Spleen (tissue), 11 donors: Measurements from ENCODE around the gene SDHAF2. TPM values are rescaled to one million over a fixed set of nuclear protein-coding genes. Genes with fewer than 3 reads are reported as not detected.
"Not testable (repeated sequence)": the region's sequence is repeated elsewhere in the genome, so short reads cannot be mapped to it uniquely, and the experiment has no call there.

ENCODE experiments used
- DNase-seq: peaks from one replicate; pipeline ENCODE4 v3.0.0-alpha.2; 2020
- H3K27ac ChIP-seq, 8 donors: fragments of 200-600 bp; sonication (generic) in 7 of 8; 1 replicate in 4 of 8; 2 replicates in 4 of 8; pipeline versions ENCODE4 v1.5.0 to v1.8.0; 2016 to 2021; ENCODE audit warnings: inconsistent platforms in 4 of 8, mild to moderate bottlenecking in 4 of 8, moderate library complexity in 1 of 8
- H3K27me3 ChIP-seq, 7 donors: fragments of 200-600 bp; sonication (generic) in 6 of 7; replicated peaks in 1 of 7; 1 replicate in 4 of 7; 2 replicates in 3 of 7; pipeline versions ENCODE4 v1.5.0 to v1.8.0; 2016 to 2021; ENCODE audit warnings: inconsistent platforms in 3 of 7, mild to moderate bottlenecking in 1 of 7
- H3K36me3 ChIP-seq, 6 donors: fragments of 200-600 bp; sonication (generic) in 5 of 6; 1 replicate in 4 of 6; 2 replicates in 2 of 6; pipeline versions ENCODE4 v1.5.0 to v1.8.0; 2016 to 2021; ENCODE audit warnings: inconsistent platforms in 2 of 6
- H3K4me1 ChIP-seq, 6 donors: fragments of 200-600 bp; sonication (generic) in 5 of 6; 1 replicate in 3 of 6; 2 replicates in 3 of 6; pipeline versions ENCODE4 v1.5.0 to v1.8.0; 2016 to 2021; ENCODE audit warnings: inconsistent platforms in 3 of 6
- H3K4me3 ChIP-seq, 8 donors: fragments of 200-600 bp; sonication (generic) in 7 of 8; 1 replicate in 4 of 8; 2 replicates in 4 of 8; pipeline versions ENCODE4 v1.5.0 to v1.8.0; 2016 to 2021; ENCODE audit warnings: inconsistent platforms in 4 of 8, mild to moderate bottlenecking in 4 of 8, moderate library complexity in 2 of 8
- H3K9me3 ChIP-seq, 8 donors: fragments of 200-600 bp; sonication (generic) in 7 of 8; 1 replicate in 4 of 8; 2 replicates in 4 of 8; pipeline versions ENCODE4 v1.5.0 to v1.8.0; 2016 to 2021; ENCODE audit warnings: inconsistent platforms in 4 of 8
- POLR2A ChIP-seq, 3 donors: fragments of 450-650 bp; IDR thresholded peaks; one replicate each; pipeline ENCODE4 v1.5.1; 2017; ENCODE audit warnings: antibody characterized with exemption in 3 of 3, mild to moderate bottlenecking in 1 of 3
- POLR2AphosphoS5 ChIP-seq, 3 donors: sonication (generic); formaldehyde crosslinking; IDR thresholded peaks; one replicate each; pipeline ENCODE4 v1.5.1; 2017; ENCODE audit warnings: antibody characterized with exemption in 3 of 3
- WGBS, 5 donors: extraction: QIAGEN DNeasy Blood & Tissue Kit in 3 of 5; methylation state at CpG; one replicate each; pipeline versions ENCODE4 v1.1.5 to v1.1.7; 2013 to 2018; 5-methylcytosine and 5-hydroxymethylcytosine counted together
- intact Hi-C: fragments of 100-400 bp; cut with DNase I; formaldehyde crosslinking; loops from one replicate; pipeline ENCODE4 v1.15.0; 2023; ENCODE audit warnings: low total_unique reads
- polyA plus RNA-seq, 3 donors: library from polyadenylated mRNA; stranded (reverse); fragments of 200-250 nt; gene quantifications; one replicate each; pipeline ENCODE4 v1.2.1, GENCODE V29; 2013
- total RNA-seq, 7 donors: library from RNA; depleted of rRNA in 3 of 7; stranded (reverse); fragments of >200 nt in 3 of 7; fragmentation: NEBNext Ultra II Directional in 4 of 7; extraction: Animal tissue kit (Norgen Biotek cat#: 25700) in 4 of 7; gene quantifications; one replicate each; pipeline versions ENCODE4 v1.1.0 to v1.2.1, GENCODE V29; 2016 to 2021
- TF ChIP-seq, protein P1 (sequence below), 11 experiments: fragments of 200-600 bp in 7 of 11; fragments of 450-650 bp in 4 of 11; sonication (generic) in 4 of 11; IDR thresholded peaks in 8 of 11; conservative IDR thresholded peaks in 3 of 11; 1 replicate in 7 of 11; 2 replicates in 4 of 11; pipeline versions ENCODE4 v1.4.0 to v1.8.0; 2016 to 2021; ENCODE audit warnings: antibody characterized with exemption in 11 of 11, inconsistent platforms in 4 of 11, mild to moderate bottlenecking in 1 of 11
- donor health status: healthy with polysubstance abuse.
- donor health status: DM: no; HTN: no; CAD: no; lungs with moderate emphysema.
- donor health status: DM: no; HTN: no; CAD: no.
- donor health status: Bipolar disorder and iron deficiency.
- donor health status: healthy.
- donor health status: DM: no; HTN: no; CAD: no.
- donor health status: DM: yes; HTN: yes; CAD: no.

The SDHAF2 gene
- total and polyA plus RNA-seq, 10 donors: 39.8 to 74.2 (median 53.6) TPM

DNA sequence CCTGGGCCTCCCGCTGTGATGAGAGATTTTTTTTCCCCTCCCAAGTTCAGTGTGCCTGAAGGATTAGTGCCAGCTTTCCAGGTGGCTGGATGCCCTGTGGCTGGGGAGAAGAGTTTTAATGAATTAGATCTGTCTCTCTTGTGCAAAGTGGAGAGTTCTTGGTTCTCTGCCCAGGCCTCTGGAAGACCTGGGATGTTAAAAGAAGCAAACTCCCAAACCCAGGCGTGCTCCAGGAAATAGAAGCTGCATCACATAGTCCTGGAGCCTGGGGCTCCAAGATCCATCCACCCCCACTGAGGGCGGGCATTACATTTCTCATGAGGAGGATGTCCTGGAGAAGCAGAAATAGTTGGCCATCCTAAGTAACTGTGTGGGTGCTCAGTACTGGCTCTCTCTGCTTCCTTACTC, 30.6 kb downstream of the SDHAF2 start:
- Histone ChIP-seq H3K4me3 (no peak overlapping the region), H3K27me3 (no peaks in the 10 kb centered on the region), H3K27ac (peak overlapping the region in 1 of 8 donors; percentile 18), H3K36me3 (peaks cover 0 to 59% (median 7%) of the 10 kb centered on the region in 6 donors), H3K9me3 (no peaks in the 10 kb centered on the region), H3K4me1 (peaks cover 0 to 8% (median 0%) of the 10 kb centered on the region in 6 donors)
- TF ChIP-seq, protein P1, sequence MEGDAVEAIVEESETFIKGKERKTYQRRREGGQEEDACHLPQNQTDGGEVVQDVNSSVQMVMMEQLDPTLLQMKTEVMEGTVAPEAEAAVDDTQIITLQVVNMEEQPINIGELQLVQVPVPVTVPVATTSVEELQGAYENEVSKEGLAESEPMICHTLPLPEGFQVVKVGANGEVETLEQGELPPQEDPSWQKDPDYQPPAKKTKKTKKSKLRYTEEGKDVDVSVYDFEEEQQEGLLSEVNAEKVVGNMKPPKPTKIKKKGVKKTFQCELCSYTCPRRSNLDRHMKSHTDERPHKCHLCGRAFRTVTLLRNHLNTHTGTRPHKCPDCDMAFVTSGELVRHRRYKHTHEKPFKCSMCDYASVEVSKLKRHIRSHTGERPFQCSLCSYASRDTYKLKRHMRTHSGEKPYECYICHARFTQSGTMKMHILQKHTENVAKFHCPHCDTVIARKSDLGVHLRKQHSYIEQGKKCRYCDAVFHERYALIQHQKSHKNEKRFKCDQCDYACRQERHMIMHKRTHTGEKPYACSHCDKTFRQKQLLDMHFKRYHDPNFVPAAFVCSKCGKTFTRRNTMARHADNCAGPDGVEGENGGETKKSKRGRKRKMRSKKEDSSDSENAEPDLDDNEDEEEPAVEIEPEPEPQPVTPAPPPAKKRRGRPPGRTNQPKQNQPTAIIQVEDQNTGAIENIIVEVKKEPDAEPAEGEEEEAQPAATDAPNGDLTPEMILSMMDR (IDR thresholded peaks at IDR 0.05 in 8 of 11, conservative IDR thresholded peaks at IDR 0.05 in 3 of 11): no peak
- TF ChIP-seq POLR2AphosphoS5 (IDR thresholded peaks at IDR 0.05) (no peak), POLR2A (IDR thresholded peaks at IDR 0.05) (no peak)
- intact Hi-C loops: no loop called here
- 74 to 89% (median 84%) methylated on average over 3 of the region's 3 CpGs for whole genome bisulfite sequencing, 5 donors
- no peak for DNase-seq

DNA sequence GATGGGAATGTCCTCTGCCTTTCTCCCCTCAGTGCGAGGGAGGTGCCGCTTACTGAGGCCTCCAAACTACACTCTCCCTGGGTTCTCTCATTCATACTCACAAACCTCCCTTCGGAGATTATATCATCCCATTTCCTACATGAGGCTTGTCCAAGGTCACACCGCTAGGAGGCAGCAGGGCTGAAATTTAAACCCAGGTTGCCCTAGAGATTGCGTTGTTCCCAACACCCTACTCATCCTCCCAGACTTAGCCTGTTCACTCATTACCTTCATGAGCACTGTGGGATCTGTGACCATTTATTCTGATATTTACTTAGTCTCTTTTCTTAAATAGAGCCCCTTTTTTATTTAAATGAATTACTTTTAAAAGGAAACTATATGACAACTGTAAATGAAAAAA, 31.1 kb downstream of the SDHAF2 start:
- 66 to 84% (median 81%) methylated on average over 5 of the region's 5 CpGs for WGBS, 5 donors
- H3K36me3 ChIP-seq: peaks cover 0 to 56% (median 3%) of the 10 kb centered on the region in 6 donors
- H3K27ac ChIP-seq: peak overlapping the region in 1 of 8 donors; percentile 18
- H3K4me1 ChIP-seq: peaks cover 0 to 8% (median 0%) of the 10 kb centered on the region in 6 donors
- no peaks in the 10 kb centered on the region for H3K27me3 ChIP-seq
- intact Hi-C loops: no loop called here
- no peak for DNase-seq
- H3K9me3 ChIP-seq: no peaks in the 10 kb centered on the region
- no peak overlapping the region for H3K4me3 ChIP-seq
- TF ChIP-seq, protein P1 (IDR thresholded peaks at IDR 0.05 in 8 of 11, conservative IDR thresholded peaks at IDR 0.05 in 3 of 11): peak in 2 of 11 experiments; percentile 12 to 21
- no peak for TF ChIP-seq POLR2AphosphoS5 (IDR thresholded peaks at IDR 0.05)

DNA sequence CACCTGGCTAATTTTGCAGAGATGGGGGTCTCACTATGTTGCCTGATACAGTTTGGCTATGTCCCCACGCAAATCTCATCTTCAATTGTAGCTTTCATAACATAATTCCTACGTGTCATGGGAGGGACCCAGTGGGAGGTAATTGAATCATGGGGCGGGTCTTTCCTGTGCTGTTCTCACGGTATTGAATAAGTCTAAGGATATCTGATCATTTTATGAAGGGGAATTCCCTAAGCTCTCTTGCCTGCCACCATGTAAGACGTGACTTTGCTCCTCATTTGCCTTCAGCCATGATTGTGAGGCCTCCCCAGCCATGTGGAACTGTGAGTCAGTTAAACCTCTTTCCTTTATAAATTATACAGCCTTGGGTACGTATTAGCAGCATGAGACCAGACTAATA, 37.7 kb downstream of the SDHAF2 start:
- DNase-seq, H3K9me3 ChIP-seq, H3K4me1 ChIP-seq, H3K4me3 ChIP-seq, intact Hi-C loops, H3K27ac ChIP-seq, H3K27me3 ChIP-seq: not testable (repeated sequence)
- 80 to 86% (median 83%) methylated on average over 6 of the region's 6 CpGs for WGBS, 5 donors
- peaks cover 0 to 79% (median 14%) of the 10 kb centered on the region in 6 donors for H3K36me3 ChIP-seq

DNA sequence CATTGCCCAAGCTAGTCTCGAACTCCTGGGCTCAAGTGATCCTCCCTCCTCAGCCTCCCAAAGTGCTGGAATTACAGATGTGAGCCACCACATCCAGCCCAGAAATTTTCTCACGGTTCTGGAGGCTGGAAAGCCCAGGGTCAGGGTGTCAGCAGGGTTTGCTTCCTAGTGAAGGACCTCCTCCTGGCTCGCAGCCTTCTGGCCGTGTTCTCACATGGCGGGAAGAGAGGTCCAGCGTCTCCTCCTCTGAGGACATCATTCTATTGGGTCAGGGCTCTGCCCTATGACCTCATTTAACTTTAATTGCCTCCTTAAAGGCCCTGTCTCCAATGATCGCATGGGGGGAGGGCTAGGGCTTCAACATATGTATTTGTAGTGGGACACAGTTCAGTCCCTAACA, 38.1 kb downstream of the SDHAF2 start:
- H3K4me3 ChIP-seq: no peak overlapping the region
- no peaks in the 10 kb centered on the region for H3K27me3 ChIP-seq
- no peak overlapping the region for H3K27ac ChIP-seq
- intact Hi-C loops: no loop called here
- peaks cover 0 to 79% (median 12%) of the 10 kb centered on the region in 6 donors for H3K36me3 ChIP-seq
- TF ChIP-seq POLR2AphosphoS5 (IDR thresholded peaks at IDR 0.05): no peak
- TF ChIP-seq POLR2A (IDR thresholded peaks at IDR 0.05): no peak
- TF ChIP-seq, protein P1 (IDR thresholded peaks at IDR 0.05 in 8 of 11, conservative IDR thresholded peaks at IDR 0.05 in 3 of 11): no peak
- H3K4me1 ChIP-seq: peaks cover 0 to 3% (median 0%) of the 10 kb centered on the region in 6 donors
- WGBS, 5 donors: 71 to 93% (median 84%) methylated on average over 7 of the region's 7 CpGs
- no peak for DNase-seq
- peaks cover 0 to 7% (median 0%) of the 10 kb centered on the region in 8 donors for H3K9me3 ChIP-seq
